ENCODE measurements around the gene PCCB. TPM values are rescaled to one million over a fixed set of nuclear protein-coding genes. Genes with fewer than 3 reads are reported as not detected.

Gene PCCB
- total RNA-seq, 2 donors from 2014 or later: 19.3 to 22.6 TPM

- no peak overlapping the region for H3K4me3 ChIP-seq
- ATAC-seq (ENCODE audit: insufficient number of reproducible peaks, low FRiP score, low read depth) (no peak), DNase-seq (ENCODE audit: low spot score) (no peak)
- TF ChIP-seq CTCF (IDR thresholded peaks at IDR 0.05): no peak
- H3K27ac ChIP-seq: no peak overlapping the region
- no peaks in the 10 kb centered on the region for H3K4me1 ChIP-seq (ENCODE audit: control insufficient read depth in 1 of 2, low read depth in 2 of 2)
- H3K9me3 ChIP-seq: no peaks in the 10 kb centered on the region
- H3K27me3 ChIP-seq (replicated peaks; ENCODE audit: insufficient read depth): no peaks in the 10 kb centered on the region
- peaks cover 7% of the 10 kb centered on the region for H3K36me3 ChIP-seq
Measured at GRCh38 chr3:136305879-136306278, 55.7 kb downstream of the PCCB start.

GRCh38 chr3:136311261-136311660 is 61.1 kb downstream of the PCCB start:
- H3K9me3 ChIP-seq: no peaks in the 10 kb centered on the region
- H3K27me3 ChIP-seq (replicated peaks; ENCODE audit: insufficient read depth): no peaks in the 10 kb centered on the region
- no peak for ATAC-seq (ENCODE audit: insufficient number of reproducible peaks, low FRiP score, low read depth)
- no peaks in the 10 kb centered on the region for H3K36me3 ChIP-seq
- no peak overlapping the region for H3K27ac ChIP-seq
- DNase-seq (ENCODE audit: low spot score): no peak
- no peak overlapping the region for H3K4me3 ChIP-seq
- H3K4me1 ChIP-seq (ENCODE audit: control insufficient read depth in 1 of 2, low read depth in 2 of 2): no peaks in the 10 kb centered on the region
- TF ChIP-seq CTCF (IDR thresholded peaks at IDR 0.05): no peak

- H3K9me3 ChIP-seq: no peaks in the 10 kb centered on the region
- DNase-seq (ENCODE audit: low spot score): no peak
- no peak overlapping the region for H3K4me3 ChIP-seq
- H3K27me3 ChIP-seq (replicated peaks; ENCODE audit: insufficient read depth): no peaks in the 10 kb centered on the region
- H3K27ac ChIP-seq: no peak overlapping the region
- TF ChIP-seq CTCF (IDR thresholded peaks at IDR 0.05): no peak
- ATAC-seq (ENCODE audit: insufficient number of reproducible peaks, low FRiP score, low read depth): no peak
- no peaks in the 10 kb centered on the region for H3K4me1 ChIP-seq (ENCODE audit: control insufficient read depth in 1 of 2, low read depth in 2 of 2)
- H3K36me3 ChIP-seq: peaks cover 4% of the 10 kb centered on the region
Measured at GRCh38 chr3:136311968-136312367, 61.8 kb downstream of the PCCB start.

GRCh38 chr3:136326316-136326715 is 76.2 kb downstream of the PCCB start:
- Histone ChIP-seq H3K9me3 (peaks cover 21% of the 10 kb centered on the region), H3K4me3 (no peak overlapping the region), H3K27me3 (replicated peaks; ENCODE audit: insufficient read depth) (no peaks in the 10 kb centered on the region), H3K27ac (no peak overlapping the region), H3K4me1 (ENCODE audit: control insufficient read depth in 1 of 2, low read depth in 2 of 2) (no peaks in the 10 kb centered on the region), H3K36me3 (peaks cover 13% of the 10 kb centered on the region)
- TF ChIP-seq CTCF (IDR thresholded peaks at IDR 0.05): no peak
- DNase-seq (ENCODE audit: low spot score): no peak
- ATAC-seq (ENCODE audit: insufficient number of reproducible peaks, low FRiP score, low read depth): no peak

- TF ChIP-seq CTCF (IDR thresholded peaks at IDR 0.05): no peak
- DNase-seq (ENCODE audit: low spot score) (no peak), ATAC-seq (ENCODE audit: insufficient number of reproducible peaks, low FRiP score, low read depth) (no peak)
- peaks cover 10% of the 10 kb centered on the region for H3K9me3 ChIP-seq
- H3K27ac ChIP-seq: no peak overlapping the region
- no peak overlapping the region for H3K4me3 ChIP-seq
- H3K27me3 ChIP-seq (replicated peaks; ENCODE audit: insufficient read depth): no peaks in the 10 kb centered on the region
- peaks cover 13% of the 10 kb centered on the region for H3K36me3 ChIP-seq
- H3K4me1 ChIP-seq (ENCODE audit: control insufficient read depth in 1 of 2, low read depth in 2 of 2): no peaks in the 10 kb centered on the region
Measured at GRCh38 chr3:136327671-136328070, 77.5 kb downstream of the PCCB start.
